Pancreas (tissue), 10 donors: Measurements from ENCODE around the gene BRME1. TPM values are rescaled to one million over a fixed set of nuclear protein-coding genes. Genes with fewer than 3 reads are reported as not detected.

Source experiments
- ATAC-seq, 4 donors: fragments of 200-7000 bp; cut with Tn5 transposase; one replicate each; pipeline versions ENCODE4 v1.8.0 to v1.9.1; 2020; ENCODE audit warnings: mild to moderate bottlenecking in 4 of 4, moderate library complexity in 4 of 4
- DNase-seq, 6 donors: peaks; one replicate each; pipeline ENCODE4 v3.0.0-alpha.2; 2020
- FAIRE-seq: peaks from 2 replicates; lab custom pipeline; 2012; peaks lifted over from hg19 to GRCh38; lab: Jason Lieb, UNC
- H3K27ac ChIP-seq, 4 donors: fragments of 200-600 bp; sonication (generic); 1 replicate in 3 of 4; 2 replicates in 1 of 4; pipeline versions ENCODE4 v1.5.0 to v1.8.0; 2020
- H3K27me3 ChIP-seq, 4 donors: fragments of 200-600 bp; one replicate each; pipeline ENCODE4 v1.8.0; 2021
- H3K36me3 ChIP-seq, 3 donors: fragments of 200-600 bp; sonication (generic) in 1 of 3; one replicate each; pipeline versions ENCODE4 v1.5.0 to v1.8.0; 2020 to 2021
- H3K4me1 ChIP-seq, 3 donors: fragments of 200-600 bp; one replicate each; pipeline ENCODE4 v1.8.0; 2021
- H3K4me3 ChIP-seq, 4 donors: fragments of 200-600 bp; sonication (generic) in 2 of 4; one replicate each; pipeline versions ENCODE4 v1.5.0 to v1.8.0; 2020 to 2021
- H3K9me3 ChIP-seq, 4 donors: fragments of 200-600 bp; one replicate each; pipeline ENCODE4 v1.8.0; 2021
- WGBS, 2 donors: extraction: QIAGEN DNeasy Blood & Tissue Kit; methylation state at CpG; one replicate each; pipeline ENCODE4 v1.1.7; 2013; 5-methylcytosine and 5-hydroxymethylcytosine counted together
- intact Hi-C, 3 donors: fragments of 100-400 bp; cut with DNase I; formaldehyde crosslinking; loops; one replicate each; pipeline versions ENCODE4 v1.11.1 to v1.14.2; 2022
- polyA plus RNA-seq, 2 donors: library from polyadenylated mRNA; stranded (reverse); fragments of 200-250 nt; gene quantifications; one replicate each; pipeline ENCODE4 v1.2.3, GENCODE V29; 2013
- total RNA-seq, 6 donors: library from RNA; stranded (reverse); fragmentation: NEBNext Ultra II Directional in 4 of 6; extraction: Animal tissue kit (Norgen Biotek cat#: 25700) in 4 of 6; gene quantifications; one replicate each; pipeline versions ENCODE4 v1.2.1 to v1.2.4, GENCODE V29; 2021 to 2023
- TF ChIP-seq, protein P1 (sequence below), 4 donors: fragments of 200-600 bp; sonication (generic) in 3 of 4; IDR thresholded peaks; one replicate each; pipeline versions ENCODE4 v1.5.0 to v1.8.0; 2021; ENCODE audit warnings: antibody characterized with exemption in 4 of 4
- donor health status: healthy with polysubstance abuse.
- donor health status: DM: no; HTN: no; CAD: no; lungs with moderate emphysema.
- donor health status: DM: no; HTN: no; CAD: no.
- donor health status: control.
- donor health status: control.
- donor health status: Bipolar disorder and iron deficiency.
- donor health status: DM: yes; HTN: yes; CAD: no.
- donor health status: DM: no; HTN: no; CAD: no.
- donor health status: DM: no; HTN: no; CAD: no.
- donor health status: DM: yes; HTN: yes; CAD: no.

BRME1 gene
- total and polyA plus RNA-seq, 8 donors, result 2.6 to 15.3 (median 4.3) TPM

DNA sequence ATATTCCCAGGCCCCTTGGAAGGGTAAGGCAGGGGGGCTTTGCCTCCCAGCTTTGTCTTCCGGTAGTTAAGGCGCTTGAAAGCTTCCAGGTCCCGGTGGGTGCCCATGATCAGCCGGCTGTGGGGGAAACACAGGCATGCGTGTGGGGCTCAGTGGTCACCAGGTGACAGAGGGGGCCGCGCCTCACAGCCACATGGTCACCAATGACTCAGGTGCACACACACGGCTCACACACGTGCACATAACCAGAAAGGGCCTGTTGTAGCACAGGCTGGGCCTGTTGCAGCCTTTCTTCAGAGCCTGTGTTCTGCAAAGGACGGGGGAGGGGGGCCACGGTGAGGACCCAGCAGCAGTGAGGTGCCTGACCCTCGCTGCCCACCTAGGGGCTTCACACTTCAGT is 23.1 kb downstream of the BRME1 start:
- Histone ChIP-seq H3K27me3 (no peaks in the 10 kb centered on the region), H3K4me3 (no peak overlapping the region), H3K4me1 (peaks cover 15 to 33% (median 16%) of the 10 kb centered on the region in 3 donors), H3K9me3 (no peaks in the 10 kb centered on the region), H3K36me3 (no peaks in the 10 kb centered on the region), H3K27ac (peak overlapping the region in 2 of 4 donors; percentile 16 to 58)
- ATAC-seq, result no peak
- WGBS, 2 donors, result 94 to 96% methylated on average over 12 of the region's 12 CpGs
- no peak for DNase-seq
- FAIRE-seq, result no peak
- intact Hi-C loops, result loop anchor here in 2 of 3 donors (5.0 kb wide), 1 partner anchor 189 kb away; the partner anchor contains the start of gene MISP3 (in 2 of the 2)
- TF ChIP-seq, protein P1, sequence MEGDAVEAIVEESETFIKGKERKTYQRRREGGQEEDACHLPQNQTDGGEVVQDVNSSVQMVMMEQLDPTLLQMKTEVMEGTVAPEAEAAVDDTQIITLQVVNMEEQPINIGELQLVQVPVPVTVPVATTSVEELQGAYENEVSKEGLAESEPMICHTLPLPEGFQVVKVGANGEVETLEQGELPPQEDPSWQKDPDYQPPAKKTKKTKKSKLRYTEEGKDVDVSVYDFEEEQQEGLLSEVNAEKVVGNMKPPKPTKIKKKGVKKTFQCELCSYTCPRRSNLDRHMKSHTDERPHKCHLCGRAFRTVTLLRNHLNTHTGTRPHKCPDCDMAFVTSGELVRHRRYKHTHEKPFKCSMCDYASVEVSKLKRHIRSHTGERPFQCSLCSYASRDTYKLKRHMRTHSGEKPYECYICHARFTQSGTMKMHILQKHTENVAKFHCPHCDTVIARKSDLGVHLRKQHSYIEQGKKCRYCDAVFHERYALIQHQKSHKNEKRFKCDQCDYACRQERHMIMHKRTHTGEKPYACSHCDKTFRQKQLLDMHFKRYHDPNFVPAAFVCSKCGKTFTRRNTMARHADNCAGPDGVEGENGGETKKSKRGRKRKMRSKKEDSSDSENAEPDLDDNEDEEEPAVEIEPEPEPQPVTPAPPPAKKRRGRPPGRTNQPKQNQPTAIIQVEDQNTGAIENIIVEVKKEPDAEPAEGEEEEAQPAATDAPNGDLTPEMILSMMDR (IDR thresholded peaks at IDR 0.05), result no peak

GRCh38 chr19:13882419-13882795 is 23.5 kb downstream of the BRME1 start:
- 74 to 77% methylated on average over 5 of the region's 5 CpGs for WGBS, 2 donors
- Histone ChIP-seq H3K36me3 (no peaks in the 10 kb centered on the region), H3K4me1 (peaks cover 15 to 33% (median 16%) of the 10 kb centered on the region in 3 donors), H3K27ac (peak overlapping the region in 2 of 4 donors; percentile 16 to 58), H3K4me3 (no peak overlapping the region), H3K27me3 (no peaks in the 10 kb centered on the region), H3K9me3 (no peaks in the 10 kb centered on the region)
- no peak for FAIRE-seq
- no peak for ATAC-seq
- TF ChIP-seq, protein P1 (IDR thresholded peaks at IDR 0.05), result no peak
- DNase-seq, result no peak
- intact Hi-C loops, result loop anchor here in 2 of 3 donors (5.0 kb wide), 1 partner anchor 190 kb away; the partner anchor contains the start of gene MISP3 (in 2 of the 2)

DNA sequence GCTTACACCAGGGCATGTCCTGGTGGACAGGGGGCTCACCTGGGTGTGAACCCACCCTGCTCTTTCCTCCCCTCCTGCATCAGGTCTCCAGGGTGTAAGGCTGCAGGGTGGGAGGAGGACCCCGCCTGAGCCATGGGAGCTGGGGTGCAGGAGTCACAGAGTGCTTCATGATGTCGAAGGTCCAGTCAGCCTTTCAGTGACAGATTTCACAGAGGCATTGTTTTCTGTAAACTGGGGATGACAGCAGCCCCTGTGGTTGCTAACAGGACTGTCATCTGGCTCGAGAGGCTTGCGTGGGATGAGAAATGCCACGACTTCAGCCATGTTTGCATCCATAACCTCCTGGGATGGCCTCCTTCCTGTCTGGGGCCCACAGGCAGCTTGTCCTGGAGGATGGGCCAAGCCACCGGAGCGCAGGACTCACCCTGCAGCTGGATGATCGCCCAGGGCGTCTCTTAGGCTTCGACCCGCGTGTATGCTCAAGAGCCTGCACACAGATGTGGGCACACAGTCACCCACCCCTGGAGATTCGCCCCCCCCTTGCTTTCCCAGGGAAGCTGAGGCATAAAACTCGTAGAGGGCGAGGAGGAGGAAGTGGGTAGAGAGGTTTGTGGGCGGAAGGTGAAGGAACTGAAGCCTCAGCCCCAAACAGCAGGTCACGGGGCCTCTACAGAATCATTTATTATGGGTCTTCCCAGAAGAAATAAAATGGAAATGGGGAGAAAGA is 24.1 kb downstream of the BRME1 start:
- no peak for FAIRE-seq
- Histone ChIP-seq H3K27ac (peak overlapping the region in 2 of 4 donors; percentile 16 to 58), H3K27me3 (no peaks in the 10 kb centered on the region), H3K4me3 (no peak overlapping the region), H3K4me1 (peaks cover 15 to 33% (median 16%) of the 10 kb centered on the region in 3 donors), H3K36me3 (no peaks in the 10 kb centered on the region), H3K9me3 (no peaks in the 10 kb centered on the region)
- TF ChIP-seq, protein P1 (IDR thresholded peaks at IDR 0.05), result no peak
- intact Hi-C loops, result loop anchor here in 2 of 3 donors (5.0 kb wide), 1 partner anchor 190 kb away; the partner anchor contains the start of gene MISP3 (in 2 of the 2)
- ATAC-seq, result no peak
- peak in 2 of 6 donors; percentile 60 to 79 for DNase-seq
- 62 to 67% methylated on average over 17 of the region's 17 CpGs for WGBS, 2 donors

- Histone ChIP-seq H3K9me3 (no peaks in the 10 kb centered on the region), H3K4me1 (peaks cover 15 to 33% (median 16%) of the 10 kb centered on the region in 3 donors), H3K36me3 (no peaks in the 10 kb centered on the region), H3K4me3 (no peak overlapping the region), H3K27me3 (no peaks in the 10 kb centered on the region), H3K27ac (peak overlapping the region in 2 of 4 donors; percentile 16 to 58)
- DNase-seq (no peak), FAIRE-seq (no peak), ATAC-seq (no peak)
- 76 to 78% methylated on average over 12 of the region's 12 CpGs for WGBS, 2 donors
- intact Hi-C loops, result loop anchor here in 2 of 3 donors (5.0 kb wide), 1 partner anchor 191 kb away; the partner anchor contains the start of gene MISP3 (in 2 of the 2)
- TF ChIP-seq, protein P1 (IDR thresholded peaks at IDR 0.05), result no peak
These were observed 24.6 kb downstream of the BRME1 start for GRCh38 chr19:13881251-13881691.
